ENCODE results near the gene SOX8. TPM values are rescaled to one million over a fixed set of nuclear protein-coding genes. Genes with fewer than 3 reads are reported as not detected.

The SOX8 gene
- 58.4 TPM for total RNA-seq

GRCh38 chr16:981695-982144, at the start of gene SOX8:
SOX8 (plus strand) TSS chr16:981770; CDS start chr16:981923, 153 bp downstream.

GRCh38 chr16:970766-971581, 10.6 kb upstream of the SOX8 start, which contains the start of gene LMF1:
LMF1 (minus strand) TSS chr16:970984; CDS start chr16:970980, 4 bp downstream.

Other genes with a start within 250 kb of the SOX8 start
- 42.7 TPM for gene CIAO3, start 240.8 kb upstream of the SOX8 start, total RNA-seq
- 19.4 TPM for gene MSLN, start 221.0 kb upstream of the SOX8 start, total RNA-seq
- gene RPUSD1, start 193.4 kb upstream of the SOX8 start, total RNA-seq = 19.1 TPM
- gene CHTF18, start 193.2 kb upstream of the SOX8 start, total RNA-seq = 49.8 TPM
- gene GNG13, start 181.0 kb upstream of the SOX8 start, total RNA-seq = 3.8 TPM
- 50.5 TPM for gene LMF1, start 10.8 kb upstream of the SOX8 start, total RNA-seq
- gene SSTR5, start 91.0 kb downstream of the SOX8 start, total RNA-seq = 2.4 TPM
- 0.22 TPM for gene C1QTNF8, start 114.5 kb downstream of the SOX8 start, total RNA-seq
- gene CACNA1H, start 171.3 kb downstream of the SOX8 start, total RNA-seq = 26.6 TPM
- gene TPSG1, start 243.5 kb downstream of the SOX8 start, total RNA-seq = not detected
- gene TPSB2, start 248.4 kb downstream of the SOX8 start, total RNA-seq = 5.2 TPM